Activated T-helper 9 cell treated with anti-CD3 and anti-CD28 coated beads, Interleukin-2, amount 50 U/mL, for 16 hours (primary cell): ENCODE data around the gene EPOP.
"Not testable (repeated sequence)": the region's sequence is repeated elsewhere in the genome, so short reads cannot be mapped to it uniquely, and the experiment has no call there.

Experiments
- DNase-seq: peaks from one replicate; pipeline ENCODE4 v3.0.0-alpha.2; 2020; ENCODE audit warnings: low read depth

EPOP gene

GRCh38 chr17:38637951-38638350 lies 36.8 kb downstream of the EPOP start:
- no peak for DNase-seq

GRCh38 chr17:38636054-38636453 lies 38.7 kb downstream of the EPOP start:
- no peak for DNase-seq

- no peak for DNase-seq
Observed at GRCh38 chr17:38632334-38632733, 42.4 kb downstream of the EPOP start.

DNA sequence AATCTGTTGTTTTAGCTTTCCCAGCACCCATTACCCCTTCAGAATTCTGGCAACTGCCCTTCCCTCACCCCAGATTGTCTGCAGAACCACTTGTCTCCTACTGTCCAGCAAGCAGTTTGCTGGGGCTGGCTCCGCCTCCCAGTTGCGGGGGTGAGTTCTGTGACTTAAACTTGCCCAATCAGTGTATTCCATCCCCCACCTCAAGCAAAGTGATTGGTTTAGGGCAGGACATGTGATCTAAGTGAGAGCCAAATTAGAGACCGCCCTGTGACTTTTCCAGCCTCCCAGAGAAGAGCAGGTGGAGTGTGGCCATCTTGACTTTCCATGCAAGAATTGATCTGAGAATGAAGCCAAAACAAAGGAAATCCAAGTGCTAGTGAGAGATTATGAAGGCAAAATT lies 46.3 kb downstream of the EPOP start:
- DNase-seq, result no peak

DNA sequence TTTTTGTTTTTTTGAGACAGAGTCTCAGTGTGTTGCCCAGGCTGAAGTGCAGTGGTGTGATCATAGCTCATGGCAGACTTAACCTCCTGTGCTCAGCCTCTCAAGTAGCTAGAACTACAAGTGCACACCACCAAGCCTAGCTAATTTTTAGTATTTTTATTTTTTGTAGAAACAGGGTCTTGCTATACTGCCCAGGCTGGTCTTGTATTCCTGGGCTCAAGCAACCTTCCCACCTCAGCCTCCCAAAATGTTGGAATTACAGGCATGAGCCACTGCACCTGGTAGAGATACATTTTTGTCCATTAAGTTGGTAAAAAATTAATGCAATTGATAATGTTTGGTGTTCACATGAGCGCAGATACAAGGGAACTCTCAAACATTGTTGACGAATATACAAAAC lies 46.8 kb downstream of the EPOP start:
- DNase-seq, result no peak

DNA sequence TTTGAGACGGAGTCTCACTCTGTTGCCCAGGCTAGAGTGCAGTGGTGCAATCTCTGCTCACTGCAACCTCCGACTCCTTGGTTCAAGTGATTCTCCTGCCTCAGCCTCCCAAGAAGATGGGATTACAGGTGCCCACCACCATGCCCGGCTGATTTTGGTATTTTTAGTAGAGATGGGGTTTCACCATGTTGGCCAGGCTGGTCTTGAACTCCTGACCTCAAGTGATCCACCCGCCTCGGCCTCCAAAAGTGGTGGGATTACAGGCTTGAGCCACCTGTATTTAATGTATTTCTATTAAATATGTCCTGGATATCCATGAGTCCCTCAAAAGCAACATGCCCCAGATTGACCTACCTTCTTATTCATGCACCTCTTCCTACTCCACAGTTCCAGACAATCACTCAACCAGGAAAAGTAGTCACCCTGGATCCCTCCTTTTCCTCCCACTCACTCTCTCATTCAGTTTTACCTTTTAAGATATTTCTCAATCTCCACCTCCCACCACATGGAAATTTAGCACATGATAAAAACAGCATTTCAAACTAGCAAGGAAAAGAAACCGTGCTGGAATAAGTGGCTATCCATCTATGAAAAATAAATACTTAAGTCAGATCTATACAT lies 48.0 kb downstream of the EPOP start:
- not testable (repeated sequence) for DNase-seq

- DNase-seq, result no peak
Observed at GRCh38 chr17:38625482-38625881, 49.3 kb downstream of the EPOP start.

DNA sequence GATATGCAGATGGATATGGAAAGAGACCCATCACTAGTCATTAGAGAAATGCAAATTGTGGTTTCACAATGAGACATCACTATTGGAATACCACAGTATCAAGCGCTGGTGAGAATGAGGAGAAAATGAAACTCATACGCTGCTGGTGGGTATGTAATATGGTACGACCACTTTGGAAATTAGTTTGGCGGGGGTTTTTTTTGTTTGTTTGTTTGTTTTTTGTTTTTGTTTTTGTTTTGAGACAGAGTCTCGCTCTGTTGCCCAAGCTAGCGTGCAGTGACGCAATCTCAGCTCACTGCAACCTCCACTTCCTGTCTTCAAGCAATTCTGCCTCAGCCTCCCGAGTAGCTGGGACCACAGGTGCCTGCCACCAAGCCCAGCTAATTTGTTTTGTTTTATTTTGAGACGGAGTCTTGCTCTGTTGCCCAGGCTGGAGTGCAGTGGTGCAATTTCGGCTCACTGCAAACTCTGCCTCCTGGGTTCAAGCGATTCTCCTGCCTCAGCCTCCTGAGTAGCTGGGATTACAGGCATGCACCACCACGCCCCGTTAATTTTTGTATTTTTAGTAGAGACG lies 49.9 kb downstream of the EPOP start:
- DNase-seq, result not testable (repeated sequence)
